H1 (cell line): Measurements from ENCODE around the gene TRIM9. TPM values are rescaled to one million over a fixed set of nuclear protein-coding genes. Genes with fewer than 3 reads are reported as not detected.
A peak's percentile ranks its signal among the peaks of the same experiment; 100 is the strongest.

Experiments used
- CTCF ChIA-PET: fragments of 300-600 bp; sonication (Branson Sonifier 250); formaldehyde crosslinking; loops from one replicate; lab custom pipeline; 2021; ENCODE audit not compliant: partially characterized antibody; lab: Charles Lee
- POLR2A ChIA-PET: fragments of 300-600 bp; sonication (Branson Sonifier 250); formaldehyde crosslinking; loops from one replicate; lab custom pipeline; 2021; ENCODE audit warnings: inconsistent platforms; ENCODE audit not compliant: partially characterized antibody; lab: Charles Lee
- DNase-seq, 2 experiments: peaks; one replicate each; pipeline versions ENCODE4 v3.0.0 to v3.0.0-alpha.2; 2010 to 2022; ENCODE audit warnings: low spot score in 2 of 2, low read depth in 1 of 2, mixed read lengths in 1 of 2
- FAIRE-seq: peaks from 2 replicates; lab custom pipeline; 2011; peaks lifted over from hg19 to GRCh38; lab: Jason Lieb, UNC
- H2AFZ ChIP-seq: 2 replicates; pipeline ENCODE4 v1.8.1; 2012; ENCODE audit warnings: low read length, inconsistent platforms
- H2AK5ac ChIP-seq: 2 replicates; pipeline ENCODE4 v1.6.1; 2013; ENCODE audit warnings: low read depth, low read length
- H2BK120ac ChIP-seq: replicated peaks from 2 replicates; pipeline ENCODE3; 2013; ENCODE audit warnings: low read depth, low read length, inconsistent platforms
- H2BK12ac ChIP-seq: 2 replicates; pipeline ENCODE4 v1.6.1; 2013; ENCODE audit warnings: low read depth, low read length
- H2BK15ac ChIP-seq: 2 replicates; pipeline ENCODE4 v1.6.1; 2013; ENCODE audit warnings: low read length
- H2BK20ac ChIP-seq: 2 replicates; pipeline ENCODE4 v1.6.1; 2013; ENCODE audit warnings: low read length
- H2BK5ac ChIP-seq: 2 replicates; pipeline ENCODE4 v1.6.1; 2013; ENCODE audit warnings: low read depth, low read length
- H3K14ac ChIP-seq: 2 replicates; pipeline ENCODE4 v1.6.1; 2013; ENCODE audit warnings: inconsistent platforms; ENCODE audit not compliant: insufficient read length
- H3K18ac ChIP-seq: 2 replicates; pipeline ENCODE4 v1.6.1; 2013; ENCODE audit warnings: low read length; ENCODE audit errors: extremely low read depth
- H3K23ac ChIP-seq: 2 replicates; pipeline ENCODE4 v1.6.1; 2013; ENCODE audit warnings: inconsistent platforms; ENCODE audit not compliant: insufficient read length
- H3K23me2 ChIP-seq: 2 replicates; pipeline ENCODE4 v1.6.1; 2013; ENCODE audit warnings: low read depth, low read length
- H3K27ac ChIP-seq: 2 replicates; pipeline ENCODE4 v1.6.1; 2011; ENCODE audit warnings: low read depth, low read length, inconsistent platforms
- H3K27me3 ChIP-seq, 4 experiments: replicated peaks in 1 of 4; 1 replicate in 1 of 4; 2 replicates in 3 of 4; pipeline versions ENCODE4 v1.6.1 to v1.8.1; 2011 to 2013; ENCODE audit warnings: low read length in 3 of 4, mild to moderate bottlenecking in 3 of 4, inconsistent platforms in 2 of 4, mixed read lengths in 2 of 4, moderate library complexity in 1 of 4; ENCODE audit not compliant: control insufficient read depth in 3 of 4, insufficient read depth in 3 of 4; ENCODE audit errors: extremely low read depth in 1 of 4
- H3K36me3 ChIP-seq, 4 experiments: 2 replicates each; pipeline versions ENCODE4 v1.6.1 to v1.8.1; 2011 to 2013; ENCODE audit warnings: mild to moderate bottlenecking in 4 of 4, low read length in 3 of 4, moderate library complexity in 2 of 4, control low read depth in 1 of 4, inconsistent platforms in 1 of 4; ENCODE audit not compliant: insufficient read depth in 4 of 4, control insufficient read depth in 2 of 4
- H3K4ac ChIP-seq: replicated peaks from 2 replicates; pipeline ENCODE3; 2013; ENCODE audit warnings: low read length, low read depth, mixed read lengths, inconsistent platforms; ENCODE audit not compliant: insufficient read length
- H3K4me1 ChIP-seq, 4 experiments: replicated peaks in 1 of 4; 1 replicate in 1 of 4; 2 replicates in 3 of 4; pipeline versions ENCODE4 v1.6.1 to v1.8.1; 2011 to 2013; ENCODE audit warnings: low read length in 3 of 4, inconsistent platforms in 2 of 4, mixed read lengths in 1 of 4; ENCODE audit not compliant: insufficient read depth in 4 of 4, control insufficient read depth in 3 of 4
- H3K4me2 ChIP-seq, 2 experiments: 2 replicates each; pipeline versions ENCODE4 v1.6.1 to v1.8.1; 2011 to 2013; ENCODE audit warnings: low read depth in 2 of 2, low read length in 2 of 2, control low read depth in 1 of 2, inconsistent platforms in 1 of 2, mild to moderate bottlenecking in 1 of 2; ENCODE audit not compliant: insufficient read depth in 1 of 2
- H3K4me3 ChIP-seq, 4 experiments: fragments of 200-600, 300-600 bp in 1 of 4; sonication (generic), shearing (Covaris generic), sonication (Bioruptor Twin) in 1 of 4; 2 replicates each; pipeline versions ENCODE4 v1.5.1 to v1.8.1; 2011 to 2016; ENCODE audit warnings: low read length in 4 of 4, low read depth in 3 of 4, control low read depth in 2 of 4, inconsistent platforms in 2 of 4, mild to moderate bottlenecking in 2 of 4, mixed read lengths in 1 of 4, moderate library complexity in 1 of 4; ENCODE audit not compliant: insufficient read depth in 2 of 4; ENCODE audit errors: extremely low read depth in 1 of 4
- H3K56ac ChIP-seq: replicated peaks from 2 replicates; pipeline ENCODE3; 2013; ENCODE audit warnings: low read depth, mild to moderate bottlenecking, mixed read lengths, low read length, inconsistent platforms; ENCODE audit not compliant: insufficient read length
- H3K79me1 ChIP-seq: 2 replicates; pipeline ENCODE4 v1.6.1; 2013; ENCODE audit warnings: low read depth, low read length, control low read depth
- H3K79me2 ChIP-seq, 2 experiments: 2 replicates each; pipeline versions ENCODE4 v1.6.1 to v1.8.1; 2012 to 2013; ENCODE audit warnings: low read length in 2 of 2, mild to moderate bottlenecking in 2 of 2, inconsistent platforms in 1 of 2; ENCODE audit not compliant: insufficient read depth in 2 of 2, control insufficient read depth in 1 of 2
- H3K9ac ChIP-seq, 4 experiments: replicated peaks in 1 of 4; 1 replicate in 1 of 4; 2 replicates in 3 of 4; pipeline versions ENCODE4 v1.6.1 to v1.8.1; 2011 to 2013; ENCODE audit warnings: low read depth in 3 of 4, low read length in 3 of 4, control low read depth in 2 of 4, mild to moderate bottlenecking in 2 of 4, moderate library complexity in 2 of 4, inconsistent platforms in 1 of 4; ENCODE audit errors: extremely low read depth in 1 of 4
- H3K9me3 ChIP-seq, 2 experiments: 2 replicates each; pipeline versions ENCODE4 v1.6.1 to v1.8.1; 2012 to 2013; ENCODE audit warnings: mild to moderate bottlenecking in 2 of 2, moderate library complexity in 2 of 2, control low read depth in 1 of 2, inconsistent platforms in 1 of 2, low read depth in 1 of 2, low read length in 1 of 2, mixed read lengths in 1 of 2; ENCODE audit not compliant: insufficient read depth in 2 of 2
- H4K20me1 ChIP-seq, 2 experiments: replicated peaks in 1 of 2; 2 replicates each; pipeline versions ENCODE3 to v1.8.1; 2011 to 2013; ENCODE audit warnings: inconsistent platforms in 2 of 2, low read length in 2 of 2, mild to moderate bottlenecking in 1 of 2; ENCODE audit not compliant: insufficient read depth in 2 of 2, control insufficient read depth in 1 of 2
- H4K5ac ChIP-seq: 2 replicates; pipeline ENCODE4 v1.6.1; 2013; ENCODE audit warnings: low read length, low read depth, mixed read lengths, inconsistent platforms; ENCODE audit not compliant: insufficient read length
- H4K8ac ChIP-seq: 2 replicates; pipeline ENCODE4 v1.8.0; 2013; ENCODE audit warnings: mild to moderate bottlenecking, moderate library complexity, low read length, inconsistent platforms; ENCODE audit not compliant: insufficient read depth; ENCODE audit errors: extremely low read depth
- H4K91ac ChIP-seq: replicated peaks from 2 replicates; pipeline ENCODE3; 2013; ENCODE audit warnings: low read length, mixed read lengths, inconsistent platforms; ENCODE audit not compliant: insufficient read length
- ATF2 ChIP-seq: IDR thresholded peaks from 2 replicates; pipeline ENCODE4 v1.6.1; 2012; ENCODE audit warnings: low read length, inconsistent platforms
- CHD2 ChIP-seq: IDR thresholded peaks from 2 replicates; pipeline ENCODE4 v1.6.1; 2012; ENCODE audit warnings: low read length, improper control_type of control experiment
- CREB1 ChIP-seq: IDR thresholded peaks from 2 replicates; pipeline ENCODE4 v1.6.1; 2012; ENCODE audit warnings: inconsistent platforms
- E2F6 ChIP-seq: IDR thresholded peaks from 2 replicates; pipeline ENCODE4 v1.6.1; 2012; ENCODE audit warnings: inconsistent platforms
- MAFK ChIP-seq: IDR thresholded peaks from 2 replicates; pipeline ENCODE4 v1.6.1; 2012; ENCODE audit warnings: low read depth, mild to moderate bottlenecking, improper control_type of control experiment, low read length
- SP4 ChIP-seq: IDR thresholded peaks from 2 replicates; pipeline ENCODE4 v1.6.1; 2012; ENCODE audit warnings: low read length, inconsistent platforms
- WGBS, 2 experiments: shearing (Covaris generic) in 1 of 2; methylation state at CpG; one replicate each; pipeline versions ENCODE4 v1.1.6 to v1.1.7; 2013 to 2015; ENCODE audit warnings: low lambda C conversion rate in 2 of 2, mixed read lengths in 2 of 2, inconsistent platforms in 1 of 2, low coverage in 1 of 2, missing lambda C conversion rate in 1 of 2; ENCODE audit not compliant: insufficient replicate concordance in 2 of 2, insufficient coverage in 1 of 2, insufficient read length in 1 of 2; ENCODE audit errors: extremely low coverage in 1 of 2, missing lambda C conversion rate in 1 of 2; 5-methylcytosine and 5-hydroxymethylcytosine counted together
- long read RNA-seq, 2 experiments: library from RNA in 1 of 2; library from capped mRNA in 1 of 2; stranded (forward); transcript quantifications; one replicate each; pipeline ENCODE4 v2.0.0, GENCODE V29; 2021; ENCODE audit warnings: inconsistent platforms in 1 of 2
- polyA minus RNA-seq, 3 experiments: library from RNA; depleted of rRNA, polyadenylated mRNA; stranded (reverse); fragments of >200 nt; gene quantifications; 1 replicate in 2 of 3; 2 replicates in 1 of 3; pipeline ENCODE4 v1.2.3, GENCODE V29; 2011
- polyA plus RNA-seq, 7 experiments: library from polyadenylated mRNA; depleted of rRNA in 3 of 7; stranded (reverse) in 5 of 7; unstranded in 2 of 7; fragments of >200 nt in 5 of 7; fragments of 200-250 nt in 2 of 7; gene quantifications; 1 replicate in 5 of 7; 2 replicates in 1 of 7; 4 replicates in 1 of 7; pipeline versions ENCODE4 v1.2.1 to v1.2.3, GENCODE V29; 2011 to 2013; ENCODE audit warnings: missing spikeins in 2 of 7, mixed read lengths in 2 of 7
- total RNA-seq: library from RNA; stranded (reverse); fragmentation: NEBNext Ultra II Directional; extraction: Animal tissue kit (Norgen Biotek cat#: 25700); gene quantifications from 2 replicates; pipeline ENCODE4 v1.2.1, GENCODE V29; 2021

The TRIM9 gene
- 3.8 and 5.4 TPM in 2 replicates for total RNA-seq
- 2.4 and 2.7 TPM in 2 replicates for polyA plus RNA-seq (2011; rRNA removed)
- 1.9 TPM for polyA plus RNA-seq (2011; cell fraction: cytosol; rRNA removed)
- 6.6 TPM for polyA plus RNA-seq (2011; cell fraction: nucleus; rRNA removed)
- polyA plus RNA-seq (2012, experiment 1 of 2): 2.4 to 4.3 TPM (median 3.3 TPM) in 4 replicates
- polyA plus RNA-seq (2012, experiment 2 of 2): 0.80 TPM
- 2.0 TPM for polyA plus RNA-seq (2013, experiment 1 of 2)
- polyA plus RNA-seq (2013, experiment 2 of 2): 2.1 TPM
- 5.5 and 11.8 TPM in 2 replicates for polyA minus RNA-seq (2011; rRNA and poly(A)+ RNA removed)
- 2.2 TPM for polyA minus RNA-seq (2011; cell fraction: cytosol; rRNA and poly(A)+ RNA removed)
- polyA minus RNA-seq (2011; cell fraction: nucleus; rRNA and poly(A)+ RNA removed): 12.0 TPM
- long read RNA-seq, experiment 1, partial matches to known transcripts: 5 of 5 reads
- long read RNA-seq, experiment 1, other reads (novel, unspliced or antisense): 0 of 5 reads
- long read RNA-seq, experiment 2, partial matches to known transcripts: 0 of 1 reads
- long read RNA-seq, experiment 2, other reads (novel, unspliced or antisense): 1 of 1 reads

- FAIRE-seq: no peak
- Histone ChIP-seq H3K4me2 (peak within 1 kb of the TSS; percentile 86 to 96), H3K79me2 (no peaks in the 10 kb centered on the region), H3K4ac (peak within 1 kb of the TSS; percentile 8), H4K20me1 (peaks cover 3 to 5% of the 10 kb centered on the region in 2 experiments), H2BK15ac (peak within 1 kb of the TSS; percentile 9; the same call in 1 of the 2 replicates), H3K56ac (peak within 1 kb of the TSS; percentile 23), H2BK120ac (no peak within 1 kb of the TSS), H3K27ac (no peak within 1 kb of the TSS), H4K91ac (peak within 1 kb of the TSS; percentile 0), H3K36me3 (no peaks in the 10 kb centered on the region), H2BK5ac (no peak within 1 kb of the TSS), H3K79me1 (no peaks in the 10 kb centered on the region), H4K8ac (peak within 1 kb of the TSS; percentile 82), H3K23ac (no peak within 1 kb of the TSS), H2AFZ (peak within 1 kb of the TSS; percentile 82), H3K9ac (peak within 1 kb of the TSS in 1 of 4 experiments; percentile 0; a peak in 1 of 7 replicates), H4K5ac (no peak within 1 kb of the TSS), H3K4me3 (peak within 1 kb of the TSS; percentile 44 to 75 (median 64)), H3K27me3 (peaks cover 19 to 46% (median 28%) of the 10 kb centered on the region in 4 experiments), H3K23me2 (peaks cover 23% of the 10 kb centered on the region; the same call in 1 of the 2 replicates), H2BK20ac (no peak within 1 kb of the TSS), H2BK12ac (no peak within 1 kb of the TSS; the same call in 1 of the 2 replicates), H3K14ac (no peak within 1 kb of the TSS), H3K9me3 (no peaks in the 10 kb centered on the region), H2AK5ac (no peak within 1 kb of the TSS), H3K18ac (peak within 1 kb of the TSS; percentile 55; the same call in 1 of the 2 replicates), H3K4me1 (peaks cover 0 to 21% (median 9%) of the 10 kb centered on the region in 4 experiments; a peak in 6 of 7 replicates)
- 3% methylated on average over 73 of the region's 83 CpGs; no CpG with 5 or more reads in 1 of the 2 experiments for WGBS, 2 experiments
- DNase-seq: peak; percentile 97 to 98
- POLR2A ChIA-PET: interaction anchor here (0.6 to 1.4 kb wide), 2 partner anchors 9 to 919 kb away, joined by 3 to 8 read pairs; no protein-coding TSS in a partner anchor
- CTCF ChIA-PET: interaction anchor here (0.6 to 3.0 kb wide), 15 partner anchors 9 to 921 kb away, joined by 3 to 7 read pairs (median 4); no protein-coding TSS in a partner anchor
- peak; percentile 91 for TF ChIP-seq CHD2
- peak; percentile 49; the same call in 1 of the 2 replicates for TF ChIP-seq CREB1
- no peak for TF ChIP-seq MAFK
- TF ChIP-seq SP4: no peak
- no peak for TF ChIP-seq ATF2
- peak; percentile 82 for TF ChIP-seq E2F6
Measured at GRCh38 chr14:51094901-51095853, at the start of gene TRIM9. TRIM9 (minus strand) TSS chr14:51095105; CDS start chr14:51094939, 166 bp downstream.
